ELR (cell line): ENCODE measurements around the gene GNG7.
"Not testable (repeated sequence)": the region's sequence is repeated elsewhere in the genome, so short reads cannot be mapped to it uniquely, and the experiment has no call there.

ENCODE experiments used
- DNase-seq: peaks from one replicate; pipeline ENCODE4 v3.0.0-alpha.2; 2015; ENCODE audit warnings: low read depth

Gene GNG7

DNA sequence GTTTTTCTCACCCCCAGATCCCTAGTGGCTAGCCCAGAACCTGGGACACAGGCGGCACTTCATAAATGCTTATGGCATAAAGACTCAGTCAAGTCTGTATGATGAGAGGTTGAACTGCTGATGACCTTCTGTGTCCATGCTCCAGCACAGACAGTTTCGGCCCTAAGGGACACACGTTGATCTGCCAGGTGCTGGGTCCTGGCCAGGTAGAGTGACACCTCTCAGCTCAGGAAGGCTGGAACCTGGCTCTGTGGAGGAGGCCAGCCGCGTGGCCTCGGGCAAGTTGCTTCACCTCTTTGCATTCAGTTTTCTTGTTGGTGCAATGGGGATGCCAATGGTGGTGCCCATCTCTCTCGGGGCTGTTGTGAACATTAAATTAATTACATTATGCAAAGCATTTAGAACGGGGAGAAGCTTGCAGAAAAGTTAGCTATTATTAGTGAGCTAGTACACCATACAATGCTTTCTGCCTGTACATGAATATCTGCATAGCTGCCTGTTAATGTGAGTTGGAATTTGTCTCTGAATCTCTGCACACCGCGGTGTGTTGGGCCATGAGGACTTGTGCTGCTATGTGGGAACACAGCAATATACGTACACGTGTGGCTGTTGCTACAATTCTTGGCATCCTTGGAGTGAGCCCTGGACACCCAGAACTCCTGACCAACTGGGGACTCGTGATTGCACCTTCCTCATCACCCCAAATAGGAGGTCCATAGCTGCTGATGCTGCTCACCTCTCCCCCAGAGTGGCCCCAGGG, 218.1 kb downstream of the GNG7 start:
- no peak for DNase-seq

- no peak for DNase-seq
Observed at GRCh38 chr19:2483484-2484151, 218.9 kb downstream of the GNG7 start.

GRCh38 chr19:2483084-2483483, 219.4 kb downstream of the GNG7 start:
- DNase-seq: no peak

- no peak for DNase-seq
Observed at GRCh38 chr19:2482354-2483038, 220.0 kb downstream of the GNG7 start.

- DNase-seq: no peak
Observed at GRCh38 chr19:2481466-2481865, 221.0 kb downstream of the GNG7 start.

- DNase-seq: no peak
Observed at GRCh38 chr19:2479556-2480194, 222.8 kb downstream of the GNG7 start.

DNA sequence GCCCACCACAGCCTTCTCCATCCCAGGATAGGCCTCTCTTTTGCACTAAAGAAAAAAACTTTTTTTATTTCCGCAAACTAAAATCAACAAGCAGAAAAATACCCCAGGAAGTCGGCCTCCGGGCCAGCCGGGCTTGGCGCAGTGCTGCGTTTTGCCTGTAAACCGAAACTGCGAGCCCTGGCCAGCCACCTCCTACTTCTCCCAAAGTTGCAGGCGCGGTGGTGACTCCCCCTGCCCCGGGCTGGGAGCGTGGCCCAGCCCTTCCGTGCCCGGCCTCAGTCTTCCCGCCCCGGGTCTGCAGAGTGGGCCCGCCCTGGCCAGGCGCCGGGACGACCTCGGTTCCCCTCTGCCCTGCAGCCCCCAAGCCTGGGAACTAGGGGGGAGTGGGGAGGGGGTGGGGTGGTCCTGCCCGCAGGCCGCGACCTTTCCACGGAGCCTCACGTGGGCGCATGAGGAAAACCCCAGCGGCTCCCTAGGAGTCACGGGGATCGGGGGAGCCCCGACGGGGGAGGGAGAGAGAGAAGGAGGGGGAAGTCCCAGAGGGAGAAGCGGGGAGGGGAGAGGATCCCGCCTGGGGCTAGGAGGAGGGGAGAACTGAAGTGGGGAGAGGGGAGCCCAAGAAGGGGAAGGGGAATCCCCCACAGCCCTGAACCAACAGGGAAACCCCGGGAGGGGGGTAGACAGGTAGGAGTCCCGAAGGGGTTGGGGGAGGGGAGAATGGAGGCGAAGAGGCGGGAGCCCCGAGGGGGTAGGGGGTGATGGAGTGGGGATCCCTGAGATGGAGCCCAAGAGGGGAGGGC, 223.5 kb downstream of the GNG7 start:
- DNase-seq: peak; percentile 79

DNA sequence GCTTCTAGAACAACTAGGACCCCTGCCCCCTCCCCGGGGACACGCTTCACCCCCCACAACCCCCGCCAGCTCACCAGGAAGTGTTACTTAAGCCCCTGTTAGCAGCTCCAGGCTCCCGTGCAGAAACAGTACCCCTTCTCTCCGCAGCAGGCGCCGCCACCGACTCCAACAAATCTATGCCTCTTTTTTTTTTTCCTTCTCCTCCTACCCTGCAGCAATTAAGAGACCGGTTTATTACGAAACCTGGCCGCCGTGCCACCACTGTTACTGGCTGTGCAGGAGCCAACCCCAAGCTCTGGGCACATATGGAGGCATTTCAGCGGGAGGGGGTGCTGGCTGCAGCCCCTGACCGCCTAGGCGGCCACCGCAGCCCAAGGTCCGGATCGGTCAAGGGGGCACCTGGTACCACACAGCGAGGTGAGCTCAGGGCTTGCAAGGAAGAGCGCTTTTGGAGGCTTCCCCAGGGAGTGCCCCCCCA, 224.2 kb downstream of the GNG7 start:
- DNase-seq: peak; percentile 83

GRCh38 chr19:2477732-2478191, 224.7 kb downstream of the GNG7 start:
- peak; percentile 61 for DNase-seq

- DNase-seq: peak; percentile 74
Observed at GRCh38 chr19:2477141-2477710, 225.3 kb downstream of the GNG7 start.

DNA sequence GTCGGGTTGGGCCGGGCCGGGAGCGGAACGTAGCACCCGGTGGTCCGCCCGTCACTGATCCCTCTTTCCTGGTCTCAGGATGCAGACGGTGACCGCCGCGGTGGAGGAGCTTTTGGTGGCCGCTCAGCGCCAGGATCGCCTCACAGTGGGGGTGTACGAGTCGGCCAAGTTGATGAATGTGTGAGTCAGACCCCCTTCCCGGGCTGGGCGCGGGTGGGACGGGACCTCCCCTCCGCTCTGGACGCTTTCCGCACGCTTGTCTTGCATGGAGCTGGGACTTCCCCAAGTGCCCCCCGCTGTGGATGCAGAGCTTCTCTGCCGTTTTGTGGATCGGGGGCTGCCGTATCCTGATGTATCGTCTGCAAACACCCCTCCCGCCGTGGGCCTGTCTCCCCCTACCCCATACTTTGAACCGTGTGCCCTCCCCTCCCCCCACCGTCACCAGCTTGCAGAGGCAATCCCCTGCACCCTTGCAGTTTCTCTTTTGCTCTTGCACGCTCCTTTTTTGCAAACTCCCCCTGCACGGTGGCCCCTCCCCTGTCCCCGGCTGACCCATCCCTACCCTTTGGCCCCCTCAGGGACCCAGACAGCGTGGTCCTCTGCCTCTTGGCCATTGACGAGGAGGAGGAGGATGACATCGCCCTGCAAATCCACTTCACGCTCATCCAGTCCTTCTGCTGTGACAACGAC, 225.9 kb downstream of the GNG7 start:
- peak; percentile 86 for DNase-seq

DNA sequence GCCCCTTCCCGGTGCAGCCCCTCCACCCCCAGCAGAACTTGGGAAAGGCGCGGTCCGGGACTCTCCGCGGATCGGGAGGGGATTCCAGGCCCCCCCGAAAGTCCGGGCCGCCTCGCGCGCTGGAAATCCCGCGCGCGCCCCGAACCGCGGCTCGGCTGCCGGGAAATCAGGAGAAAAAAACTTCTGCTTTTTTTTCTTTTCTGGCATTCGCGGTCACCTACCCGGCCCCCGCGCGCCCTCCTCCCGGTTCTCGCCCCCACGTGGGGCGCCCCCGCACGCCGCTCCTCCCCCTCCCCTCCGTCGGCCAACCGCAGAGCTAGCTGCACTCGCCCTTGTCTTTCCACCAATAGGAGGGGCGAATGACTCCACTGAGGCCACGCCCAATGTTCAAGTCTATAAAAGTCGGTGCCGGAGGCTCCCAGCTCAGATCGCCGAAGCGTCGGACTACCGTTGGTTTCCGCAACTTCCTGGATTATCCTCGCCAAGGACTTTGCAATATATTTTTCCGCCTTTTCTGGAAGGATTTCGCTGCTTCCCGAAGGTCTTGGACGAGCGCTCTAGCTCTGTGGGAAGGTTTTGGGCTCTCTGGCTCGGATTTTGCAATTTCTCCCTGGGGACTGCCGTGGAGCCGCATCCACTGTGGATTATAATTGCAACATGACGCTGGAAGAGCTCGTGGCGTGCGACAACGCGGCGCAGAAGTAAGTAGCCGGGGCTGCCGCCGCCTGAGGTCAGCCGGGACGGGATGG, 226.6 kb downstream of the GNG7 start, which contains the start of gene GADD45B:
Gene GADD45B (plus strand): TSS at position 426 of the 749 bp plus-strand sequence. CDS start 232 bp downstream, at position 658.
- peak; percentile 99 for DNase-seq

- peak; percentile 80 for DNase-seq
Observed at GRCh38 chr19:2475018-2475701, 227.3 kb downstream of the GNG7 start.

- peak; percentile 95 for DNase-seq
Observed at GRCh38 chr19:2474232-2475017, 228.1 kb downstream of the GNG7 start.

DNA sequence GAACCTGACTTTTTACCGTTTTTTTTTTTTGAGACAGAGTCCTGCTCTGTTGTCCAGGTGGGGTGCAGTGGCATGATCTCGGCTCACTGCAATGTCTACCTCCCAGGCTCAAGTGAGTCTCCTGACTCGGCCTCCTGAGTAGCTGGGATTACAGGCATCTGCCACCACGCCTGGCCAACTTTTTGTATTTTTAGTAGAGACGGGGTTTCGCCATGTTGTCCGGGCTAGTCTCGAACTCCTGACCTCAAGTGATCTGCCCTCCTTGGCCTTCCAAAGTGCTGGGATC, 232.6 kb downstream of the GNG7 start:
- DNase-seq: not testable (repeated sequence)

DNA sequence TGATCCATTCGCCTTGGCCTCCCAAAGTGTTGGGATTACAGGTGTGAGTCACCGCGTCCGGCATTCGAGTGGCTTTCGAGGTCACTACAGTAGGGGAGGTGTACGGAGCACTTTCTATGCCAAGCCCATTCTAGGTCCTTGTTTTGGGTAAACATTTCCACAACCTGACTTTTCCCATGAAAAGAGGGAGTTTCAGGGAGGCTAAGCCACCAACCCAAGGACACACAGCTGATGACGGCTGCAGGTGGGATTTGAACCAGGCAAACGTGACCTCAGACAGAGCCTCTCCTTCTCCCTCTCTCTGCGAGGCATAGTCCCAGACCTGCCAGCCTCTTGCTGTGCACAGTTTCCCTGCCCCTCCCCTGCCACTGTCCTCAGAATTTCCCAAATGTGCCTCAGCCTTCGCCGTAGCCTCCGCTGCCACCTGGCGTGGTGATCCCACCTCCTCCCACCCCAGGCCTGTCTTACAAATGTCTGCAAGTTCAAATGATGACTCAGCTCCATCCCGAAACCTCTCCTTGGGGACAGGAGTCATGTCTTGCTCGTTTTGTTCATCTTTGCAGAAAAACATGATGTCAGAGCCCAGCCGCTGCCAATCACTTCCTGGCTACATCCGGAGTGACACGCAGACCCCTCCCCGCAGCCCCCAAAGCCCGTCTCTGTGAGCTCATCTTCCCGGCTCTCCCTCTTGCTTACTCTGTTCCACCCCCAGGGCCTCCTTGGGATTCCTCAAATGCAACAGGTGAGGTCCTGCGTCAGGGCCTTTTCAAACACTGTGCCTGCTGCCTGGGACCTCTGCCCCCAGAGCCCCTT, 233.2 kb downstream of the GNG7 start:
- DNase-seq: peak; percentile 83

DNA sequence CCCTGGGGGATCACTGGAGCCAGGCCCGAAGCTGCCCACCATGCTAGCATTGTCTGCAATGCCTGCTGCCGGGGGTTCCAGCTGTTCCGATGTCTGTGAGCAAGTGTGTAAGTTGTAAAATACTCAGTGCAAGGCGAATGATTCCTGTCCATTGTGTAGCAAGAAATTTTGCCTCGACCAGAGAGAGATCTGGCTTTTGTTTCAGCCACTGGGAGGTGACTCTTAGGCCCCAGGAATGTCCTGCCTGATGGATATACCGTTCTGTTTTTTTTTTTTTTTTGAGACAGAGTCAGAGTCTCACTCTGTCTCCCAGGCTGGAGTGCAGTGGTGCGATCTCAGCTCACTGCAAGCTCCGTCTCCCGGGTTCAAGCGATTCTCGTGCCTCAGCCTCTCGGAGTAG, 233.9 kb downstream of the GNG7 start:
- no peak for DNase-seq

DNA sequence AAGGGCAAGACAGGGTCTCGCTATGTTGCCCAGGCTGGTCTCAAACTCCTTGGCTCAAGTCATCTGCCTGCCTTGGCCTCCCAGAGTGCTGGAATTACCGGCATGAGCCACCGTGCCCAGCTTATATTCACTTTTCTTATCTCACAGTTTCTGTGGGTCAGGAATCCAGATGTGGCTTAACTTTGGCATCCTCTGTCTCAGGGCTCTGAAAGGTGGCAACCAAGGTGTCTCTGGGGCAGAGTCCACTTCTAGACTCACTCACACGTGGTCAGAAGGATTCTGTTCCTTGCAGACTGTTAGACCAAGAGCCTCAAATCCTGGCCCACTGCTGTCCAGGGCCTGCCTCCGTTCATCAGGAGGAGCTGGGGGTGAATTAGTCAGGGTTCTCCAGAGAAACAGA, 238.1 kb downstream of the GNG7 start:
- no peak for DNase-seq
